Measurements from ENCODE around the gene CYTH4.

Gene CYTH4

GRCh38 chr22:37318364-37319109 is 36.2 kb downstream of the CYTH4 start:
- no peak overlapping the region for H3K4me3 ChIP-seq (ENCODE audit: low read depth, low read length)
- TF ChIP-seq CTCF (IDR thresholded peaks at IDR 0.05; ENCODE audit: borderline replicate concordance, insufficient read depth, low read depth, low read length) = no peak

- H3K4me3 ChIP-seq (ENCODE audit: low read depth, low read length) = no peak overlapping the region
- no peak for TF ChIP-seq CTCF (IDR thresholded peaks at IDR 0.05; ENCODE audit: borderline replicate concordance, insufficient read depth, low read depth, low read length)
Observed at GRCh38 chr22:37319469-37319868, 37.2 kb downstream of the CYTH4 start.

GRCh38 chr22:37320726-37321677 is 38.7 kb downstream of the CYTH4 start:
- no peak overlapping the region for H3K4me3 ChIP-seq (ENCODE audit: low read depth, low read length)
- TF ChIP-seq CTCF (IDR thresholded peaks at IDR 0.05; ENCODE audit: borderline replicate concordance, insufficient read depth, low read depth, low read length) = no peak

GRCh38 chr22:37324340-37325038 is 42.2 kb downstream of the CYTH4 start:
- no peak for TF ChIP-seq CTCF (IDR thresholded peaks at IDR 0.05; ENCODE audit: borderline replicate concordance, insufficient read depth, low read depth, low read length)
- no peak overlapping the region for H3K4me3 ChIP-seq (ENCODE audit: low read depth, low read length)

GRCh38 chr22:37325039-37325395 is 42.7 kb downstream of the CYTH4 start:
- no peak for TF ChIP-seq CTCF (IDR thresholded peaks at IDR 0.05; ENCODE audit: borderline replicate concordance, insufficient read depth, low read depth, low read length)
- no peak overlapping the region for H3K4me3 ChIP-seq (ENCODE audit: low read depth, low read length)

- no peak overlapping the region for H3K4me3 ChIP-seq (ENCODE audit: low read depth, low read length)
Observed at GRCh38 chr22:37326726-37327125, 44.4 kb downstream of the CYTH4 start.

More at GRCh38 chr22:37326726-37327125, 44.4 kb downstream of the CYTH4 start:
- TF ChIP-seq CTCF (IDR thresholded peaks at IDR 0.05; ENCODE audit: borderline replicate concordance, insufficient read depth, low read depth, low read length) = no peak

Measured in GM12875 (cell line).